Measurements from ENCODE around the gene SERPINA1.

- TF ChIP-seq, protein P1, sequence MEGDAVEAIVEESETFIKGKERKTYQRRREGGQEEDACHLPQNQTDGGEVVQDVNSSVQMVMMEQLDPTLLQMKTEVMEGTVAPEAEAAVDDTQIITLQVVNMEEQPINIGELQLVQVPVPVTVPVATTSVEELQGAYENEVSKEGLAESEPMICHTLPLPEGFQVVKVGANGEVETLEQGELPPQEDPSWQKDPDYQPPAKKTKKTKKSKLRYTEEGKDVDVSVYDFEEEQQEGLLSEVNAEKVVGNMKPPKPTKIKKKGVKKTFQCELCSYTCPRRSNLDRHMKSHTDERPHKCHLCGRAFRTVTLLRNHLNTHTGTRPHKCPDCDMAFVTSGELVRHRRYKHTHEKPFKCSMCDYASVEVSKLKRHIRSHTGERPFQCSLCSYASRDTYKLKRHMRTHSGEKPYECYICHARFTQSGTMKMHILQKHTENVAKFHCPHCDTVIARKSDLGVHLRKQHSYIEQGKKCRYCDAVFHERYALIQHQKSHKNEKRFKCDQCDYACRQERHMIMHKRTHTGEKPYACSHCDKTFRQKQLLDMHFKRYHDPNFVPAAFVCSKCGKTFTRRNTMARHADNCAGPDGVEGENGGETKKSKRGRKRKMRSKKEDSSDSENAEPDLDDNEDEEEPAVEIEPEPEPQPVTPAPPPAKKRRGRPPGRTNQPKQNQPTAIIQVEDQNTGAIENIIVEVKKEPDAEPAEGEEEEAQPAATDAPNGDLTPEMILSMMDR (conservative IDR thresholded peaks at IDR 0.05 in 1 of 2, IDR thresholded peaks at IDR 0.05 in 1 of 2; ENCODE audit: extremely low read depth in 1 of 2, insufficient read depth in 1 of 2, low read depth in 1 of 2, low read length in 2 of 2) = no peak
- no peak for TF ChIP-seq EZH2 (IDR thresholded peaks at IDR 0.05; ENCODE audit: borderline replicate concordance, low read length)
These were observed 7.6 kb upstream of the SERPINA1 start for GRCh38 chr14:94395888-94396574.
